ENCODE measurements around the gene BDKRB2.

BDKRB2 gene

GRCh38 chr14:96268431-96269358 lies 64.1 kb downstream of the BDKRB2 start:
- TF ChIP-seq CTCF (IDR thresholded peaks at IDR 0.05; ENCODE audit: borderline replicate concordance, control extremely low read depth, extremely low read depth, insufficient read depth, missing control alignments): no peak
- in situ Hi-C loops (cut with MboI; ENCODE audit: low sequenced_read_pairs, unreplicated experiment): no loop called here
- no peak for DNase-seq (ENCODE audit: low spot score)

- DNase-seq (ENCODE audit: low spot score): no peak
- in situ Hi-C loops (cut with MboI; ENCODE audit: low sequenced_read_pairs, unreplicated experiment): no loop called here
- TF ChIP-seq CTCF (IDR thresholded peaks at IDR 0.05; ENCODE audit: borderline replicate concordance, control extremely low read depth, extremely low read depth, insufficient read depth, missing control alignments): no peak
These were observed 64.7 kb downstream of the BDKRB2 start for GRCh38 chr14:96269359-96269710.

GRCh38 chr14:96270565-96271420 lies 66.2 kb downstream of the BDKRB2 start:
- in situ Hi-C loops (cut with MboI; ENCODE audit: low sequenced_read_pairs, unreplicated experiment): loop anchor here (10.0 kb wide), 1 partner anchor 176 kb away; no protein-coding TSS in a partner anchor
- DNase-seq (ENCODE audit: low spot score): no peak
- no peak for TF ChIP-seq CTCF (IDR thresholded peaks at IDR 0.05; ENCODE audit: borderline replicate concordance, control extremely low read depth, extremely low read depth, insufficient read depth, missing control alignments)

GRCh38 chr14:96271421-96271762 lies 66.8 kb downstream of the BDKRB2 start:
- no peak for TF ChIP-seq CTCF (IDR thresholded peaks at IDR 0.05; ENCODE audit: borderline replicate concordance, control extremely low read depth, extremely low read depth, insufficient read depth, missing control alignments)
- no peak for DNase-seq (ENCODE audit: low spot score)
- in situ Hi-C loops (cut with MboI; ENCODE audit: low sequenced_read_pairs, unreplicated experiment): loop anchor here (10.0 kb wide), 1 partner anchor 177 kb away; no protein-coding TSS in a partner anchor

GRCh38 chr14:96272777-96273473 lies 68.3 kb downstream of the BDKRB2 start:
- in situ Hi-C loops (cut with MboI; ENCODE audit: low sequenced_read_pairs, unreplicated experiment): loop anchor here (10.0 kb wide), 1 partner anchor 178 kb away; no protein-coding TSS in a partner anchor
- no peak for DNase-seq (ENCODE audit: low spot score)
- no peak for TF ChIP-seq CTCF (IDR thresholded peaks at IDR 0.05; ENCODE audit: borderline replicate concordance, control extremely low read depth, extremely low read depth, insufficient read depth, missing control alignments)

- in situ Hi-C loops (cut with MboI; ENCODE audit: low sequenced_read_pairs, unreplicated experiment): loop anchor here (10.0 kb wide), 1 partner anchor 179 kb away; no protein-coding TSS in a partner anchor
- TF ChIP-seq CTCF (IDR thresholded peaks at IDR 0.05; ENCODE audit: borderline replicate concordance, control extremely low read depth, extremely low read depth, insufficient read depth, missing control alignments): no peak
- DNase-seq (ENCODE audit: low spot score): no peak
These were observed 69.0 kb downstream of the BDKRB2 start for GRCh38 chr14:96273629-96274028.
